CD4-positive, alpha-beta T cell treated with Interleukin-6 for 4 hours (primary cell): ENCODE results near the gene DDX6.
"Not testable (repeated sequence)": the region's sequence is repeated elsewhere in the genome, so short reads cannot be mapped to it uniquely, and the experiment has no call there.

Experiments used
- DNase-seq: peaks from one replicate; pipeline ENCODE4 v3.0.0-alpha.2; 2020; ENCODE audit warnings: mixed read lengths

Gene DDX6

DNA sequence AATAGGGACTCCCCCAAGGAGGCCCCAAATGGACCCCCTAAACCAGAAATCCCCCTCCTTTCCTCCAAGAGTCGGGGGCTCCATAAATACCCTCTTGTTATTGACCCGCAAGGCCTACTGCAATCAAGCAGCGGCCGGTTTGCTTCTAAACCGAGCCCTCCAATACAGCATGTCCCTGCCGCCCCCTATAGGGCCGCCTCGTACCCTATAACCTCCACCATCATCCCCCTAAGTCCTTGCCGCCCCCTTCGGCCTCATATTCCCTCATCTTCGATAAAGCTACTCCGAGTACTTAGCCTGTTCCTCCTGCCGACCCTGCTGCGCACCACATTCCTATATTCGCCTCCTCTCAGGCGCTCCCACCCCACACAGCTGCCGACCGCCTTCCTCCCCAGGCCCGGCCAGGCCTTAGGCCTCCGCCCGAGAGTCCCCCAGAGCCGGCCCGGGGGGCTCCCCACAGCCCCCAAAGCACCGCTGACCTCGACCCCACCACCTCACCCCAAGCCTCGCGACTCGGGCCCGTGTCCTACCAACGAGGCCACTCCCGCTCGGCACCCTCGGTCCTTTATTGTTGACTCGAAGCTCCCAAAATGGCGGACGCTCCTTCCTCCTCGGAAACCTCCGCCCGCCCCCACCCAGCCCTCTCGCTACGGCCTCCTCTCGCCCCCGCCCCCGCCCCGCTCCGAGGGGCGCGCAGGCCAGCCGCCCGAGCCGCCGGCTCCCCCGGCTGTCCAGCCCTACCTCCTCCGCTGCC lies 430 bp downstream of the DDX6 start:
- DNase-seq = peak; percentile 70

DNA sequence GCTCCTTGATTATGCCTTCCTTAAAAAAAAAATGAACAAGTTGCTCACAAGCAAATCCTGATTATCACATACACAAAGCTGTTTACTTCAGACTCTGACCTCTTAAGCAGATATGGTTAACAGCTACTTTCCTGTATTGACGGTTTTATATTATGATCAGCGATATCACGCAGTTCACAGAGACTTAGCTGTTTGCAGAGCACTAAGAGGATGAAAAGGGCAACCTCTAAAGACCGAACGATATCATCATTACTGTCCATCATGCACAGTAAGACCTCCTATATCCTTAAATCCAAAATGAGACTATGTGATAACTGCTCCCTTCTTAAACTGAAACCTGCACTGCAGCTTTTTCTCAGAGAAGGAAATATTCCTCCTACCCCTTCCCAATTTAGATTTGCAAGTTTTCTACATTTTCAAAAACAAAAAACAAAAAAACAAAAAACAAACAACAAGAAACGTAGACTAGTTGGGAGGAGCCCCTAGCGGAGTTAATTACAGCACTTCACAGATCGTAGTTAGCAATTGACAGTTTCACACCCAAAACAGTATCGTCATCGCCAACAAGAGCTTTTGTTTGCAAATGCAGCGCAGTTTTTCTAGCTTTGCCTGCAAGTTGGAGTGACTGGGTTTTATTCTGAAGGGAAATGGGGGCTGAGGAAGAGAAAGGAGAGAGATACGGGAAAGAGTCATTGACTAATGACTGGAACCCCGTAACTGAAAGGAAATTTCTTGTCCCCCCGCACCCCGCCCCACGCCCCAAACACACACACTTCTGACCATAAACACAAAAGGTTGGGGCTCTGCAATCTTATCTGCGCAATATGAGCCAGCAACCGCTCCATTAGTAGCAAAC lies 1.2 kb downstream of the DDX6 start:
- DNase-seq = peak; percentile 45

DNA sequence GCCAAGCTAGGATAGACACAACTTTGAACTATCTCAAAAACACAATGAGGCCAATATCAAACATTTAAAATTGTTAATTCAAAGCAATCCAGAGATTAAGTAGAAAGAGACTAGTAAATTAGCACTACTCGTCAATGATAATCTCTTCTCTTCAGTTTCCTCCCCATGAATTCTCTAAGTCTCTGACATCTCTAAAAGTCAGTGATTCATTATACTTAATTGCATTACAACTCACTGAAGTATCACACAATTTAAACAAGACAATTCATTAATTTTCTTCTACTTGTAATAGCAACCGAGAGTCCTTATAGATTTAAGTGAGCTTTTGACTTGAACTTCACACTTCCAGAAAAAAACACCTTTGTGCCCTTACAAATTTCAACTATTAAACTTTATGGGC lies 4.3 kb downstream of the DDX6 start:
- DNase-seq = no peak

DNA sequence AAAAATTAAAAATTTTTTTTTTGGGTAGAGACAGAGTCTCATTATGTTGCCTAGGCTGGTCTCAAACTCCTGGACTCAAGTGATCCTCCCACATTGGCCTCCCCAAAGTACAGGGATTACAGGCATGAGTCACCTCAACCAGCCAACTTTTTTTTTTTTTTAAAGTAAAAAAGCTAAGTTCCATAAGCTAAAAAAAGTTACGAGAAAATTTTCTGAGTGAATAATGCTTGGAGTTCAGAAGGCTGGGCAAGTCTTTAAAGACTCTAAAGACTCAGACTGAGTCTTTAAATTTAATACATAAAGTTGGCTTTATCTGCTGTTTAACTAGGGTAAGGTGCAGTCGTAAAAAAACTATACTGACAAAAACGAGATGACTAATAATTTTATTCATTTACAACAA lies 5.6 kb downstream of the DDX6 start:
- DNase-seq = no peak

DNA sequence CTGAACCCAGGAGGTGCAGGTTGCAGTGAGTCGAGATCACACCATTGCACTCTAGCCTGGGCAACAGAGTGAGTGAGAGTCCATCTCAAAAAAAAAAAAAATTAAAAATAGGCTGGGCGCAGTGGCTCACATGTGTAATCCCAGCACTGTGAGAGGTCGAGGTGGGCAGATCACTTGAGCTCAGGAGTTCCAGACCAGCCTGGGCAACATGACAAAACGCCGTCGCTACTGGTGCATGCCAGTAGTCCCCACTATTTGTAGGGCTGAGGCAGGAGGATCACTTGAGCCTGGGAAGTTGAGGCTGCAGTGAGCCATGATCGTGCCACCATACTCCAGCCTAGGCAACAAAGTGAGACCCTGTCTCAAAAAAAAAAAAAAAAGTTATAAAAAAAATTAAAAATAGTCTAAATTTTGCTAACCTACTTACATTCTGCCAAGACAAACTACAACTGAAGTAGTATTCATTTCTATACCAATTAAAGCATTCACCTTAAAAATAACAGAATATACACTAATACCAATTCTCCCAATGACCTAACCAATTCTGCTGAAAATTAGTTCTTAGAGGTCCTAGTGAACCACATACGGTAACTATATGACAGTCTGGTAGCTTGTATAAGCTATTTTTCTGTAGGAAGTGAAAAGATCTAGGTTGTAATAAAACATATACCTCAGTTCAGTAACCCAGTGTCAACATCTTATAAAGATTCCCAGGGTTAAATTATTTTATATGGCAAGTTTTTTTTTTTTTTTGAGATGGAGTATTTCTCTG lies 7.1 kb downstream of the DDX6 start:
- no peak for DNase-seq

DNA sequence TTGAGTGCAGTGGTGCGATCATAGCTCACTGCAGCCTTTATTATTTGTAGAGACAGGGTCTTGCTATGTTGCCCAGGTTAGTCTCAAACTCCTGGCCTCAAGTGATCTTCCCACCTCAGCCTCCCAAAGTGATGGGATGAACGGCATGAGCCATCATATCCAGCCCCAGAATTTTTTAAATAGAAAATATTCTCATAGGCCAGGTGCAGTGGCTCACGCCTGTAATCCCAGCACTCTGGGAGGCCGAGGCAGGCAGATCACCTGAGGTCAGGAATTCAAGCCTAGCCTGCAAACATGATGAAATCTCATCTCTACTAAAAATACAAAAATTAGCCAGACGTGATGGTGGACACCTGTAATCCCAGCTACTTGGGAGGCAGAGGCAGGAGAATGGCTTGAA lies 7.6 kb downstream of the DDX6 start:
- DNase-seq = not testable (repeated sequence)

DNA sequence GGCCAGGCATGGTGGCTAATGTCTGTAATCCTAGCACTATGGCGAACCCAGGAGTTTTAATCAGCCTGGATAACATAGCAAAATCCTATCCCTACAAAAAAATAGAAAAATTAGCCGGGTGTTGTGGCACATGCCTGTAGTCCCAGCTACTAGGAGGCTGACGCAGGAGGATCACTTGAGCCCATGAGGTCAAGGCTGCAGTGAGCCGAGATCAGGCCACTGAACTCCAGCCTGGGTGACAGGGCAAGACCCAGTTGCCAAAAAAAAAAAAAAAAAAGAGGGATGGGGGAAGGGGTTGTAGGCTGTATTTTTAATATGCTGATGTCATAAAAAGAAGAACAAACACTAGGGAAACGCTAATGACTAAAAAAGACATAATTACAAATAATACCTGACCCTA lies 12.1 kb downstream of the DDX6 start:
- no peak for DNase-seq

DNA sequence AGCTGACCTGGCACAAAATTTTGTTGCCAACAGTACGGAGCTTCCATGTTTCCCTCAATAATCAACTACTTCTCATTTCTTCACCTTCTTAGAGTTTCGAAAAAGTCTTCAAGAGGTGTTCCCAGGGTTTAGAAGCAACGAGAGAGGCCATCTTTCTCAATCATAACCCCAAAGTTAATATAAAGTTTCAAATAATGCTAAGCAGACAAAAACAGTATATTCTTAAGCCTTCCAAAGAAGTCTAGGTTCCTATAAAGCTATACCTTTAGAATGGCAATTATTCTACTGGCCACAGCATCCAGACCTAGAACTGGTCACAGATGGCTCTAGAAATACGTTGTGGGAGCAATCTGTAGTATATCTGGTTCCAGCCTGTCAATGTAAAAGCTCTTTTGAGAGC lies 16.9 kb downstream of the DDX6 start:
- DNase-seq = no peak

DNA sequence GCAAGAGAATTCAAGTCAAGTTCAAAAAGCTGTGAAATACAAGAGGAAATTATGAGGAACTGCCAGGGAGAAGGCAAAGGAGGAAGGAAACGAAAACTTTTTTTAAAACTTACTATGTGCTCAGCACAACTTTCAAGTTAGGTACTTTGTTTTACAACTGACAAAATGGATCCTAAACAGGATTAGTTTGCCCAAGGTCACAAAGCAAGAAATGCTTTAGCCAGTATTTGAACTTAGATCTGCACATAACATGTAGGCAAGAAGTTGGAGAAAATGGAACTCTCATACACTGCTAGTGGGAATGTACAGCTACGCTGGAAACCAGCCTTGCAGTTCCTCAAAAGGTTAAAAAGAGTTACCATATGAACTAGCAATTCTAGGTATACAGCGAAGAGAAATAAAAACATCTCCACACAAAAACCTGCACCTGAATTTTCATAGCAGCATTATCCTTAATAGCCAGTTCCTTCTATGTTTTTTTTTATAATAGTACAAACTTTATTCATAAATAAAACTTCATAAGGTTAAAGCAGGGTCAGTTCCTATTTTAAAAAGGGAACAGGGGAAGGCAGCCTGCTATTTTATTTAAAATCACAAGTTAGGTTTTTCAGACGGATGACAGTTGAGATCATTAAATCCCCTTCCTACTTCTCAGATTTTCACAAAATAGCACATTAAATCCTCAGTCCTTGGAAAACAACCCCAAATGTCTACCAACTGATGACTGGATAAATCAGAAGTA lies 19.2 kb downstream of the DDX6 start:
- no peak for DNase-seq

DNA sequence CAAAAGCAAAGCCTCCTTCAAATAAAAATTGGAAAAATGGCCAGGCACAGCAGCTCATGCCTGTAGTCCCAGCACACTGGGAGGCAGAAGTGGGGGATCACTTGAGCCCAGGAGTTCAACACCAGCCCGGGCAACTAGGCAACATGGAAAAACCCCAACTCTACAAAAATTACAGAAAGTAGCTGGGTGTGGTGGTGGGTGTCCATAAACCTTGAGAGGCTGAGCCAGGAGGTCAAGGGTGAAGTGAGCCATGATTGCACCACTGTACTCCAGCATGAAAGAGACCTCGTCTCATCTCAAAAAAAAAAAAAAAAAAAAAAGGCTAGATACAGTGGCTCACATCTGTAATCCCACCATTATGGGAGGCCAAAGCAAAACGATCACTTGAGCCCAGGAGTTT lies 22.3 kb downstream of the DDX6 start:
- DNase-seq = no peak

DNA sequence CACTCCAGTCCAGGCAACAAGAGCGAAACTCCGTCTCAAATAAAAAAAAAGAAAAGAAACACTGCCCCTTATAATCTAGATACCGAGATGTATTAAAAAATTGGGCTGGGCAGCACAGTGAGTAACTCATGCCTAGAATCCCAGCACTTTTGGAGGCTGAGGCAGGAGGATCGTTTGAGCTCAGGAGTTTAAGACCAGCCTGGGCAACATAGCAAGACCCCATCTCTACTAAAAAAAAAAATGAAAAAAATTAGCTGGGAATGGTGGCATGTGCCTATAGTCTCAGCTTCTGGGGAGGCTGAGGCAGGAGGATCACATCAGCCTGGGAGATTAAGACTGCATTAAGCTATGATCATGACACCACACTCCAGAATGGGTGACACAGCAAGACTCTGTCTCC lies 24.9 kb downstream of the DDX6 start:
- DNase-seq = no peak

DNA sequence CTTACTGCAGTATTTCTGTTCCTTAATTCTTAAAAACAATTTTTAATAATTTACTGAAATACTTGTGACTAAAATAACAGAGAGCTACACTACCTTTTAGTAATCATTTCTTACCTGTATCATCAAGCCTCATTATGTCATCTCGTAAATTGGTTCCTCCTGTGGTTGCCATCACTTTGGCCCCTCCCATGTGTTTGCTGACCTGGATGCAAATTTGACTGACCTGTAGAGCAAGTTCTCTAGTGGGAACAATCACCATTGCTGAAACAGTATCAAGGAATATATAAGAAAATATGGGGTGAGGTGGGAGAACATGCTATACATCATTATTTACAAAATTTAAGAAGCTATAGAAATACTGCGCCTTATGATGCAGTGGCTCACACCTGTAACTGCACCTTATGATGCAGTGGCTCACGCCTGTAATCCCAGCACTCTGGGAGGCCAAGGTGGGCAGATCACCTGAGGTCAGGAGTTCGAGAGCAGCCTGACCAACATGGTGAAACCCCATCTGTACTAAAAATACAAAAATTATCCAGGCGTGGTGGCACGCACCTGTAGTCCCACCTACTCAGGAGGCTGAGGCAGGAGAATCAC lies 25.8 kb downstream of the DDX6 start:
- not testable (repeated sequence) for DNase-seq

DNA sequence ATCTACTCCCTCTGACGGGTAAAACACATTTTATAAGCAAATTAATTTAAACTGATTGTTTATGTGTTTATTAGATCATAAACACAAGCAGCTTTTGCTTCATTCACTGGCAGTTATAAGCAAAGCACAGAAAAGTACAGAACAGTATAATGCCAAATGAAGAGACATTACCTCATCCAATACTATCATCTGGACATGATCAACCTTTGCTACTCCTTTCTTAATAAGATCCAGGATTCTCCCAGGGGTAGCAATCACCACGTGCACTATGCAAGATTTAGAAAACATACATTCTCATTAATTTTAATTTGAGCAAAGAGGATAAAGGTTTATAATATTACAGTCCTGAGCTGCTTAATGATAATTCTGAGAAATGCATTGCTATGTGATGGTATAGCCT lies 27.9 kb downstream of the DDX6 start:
- DNase-seq = no peak

DNA sequence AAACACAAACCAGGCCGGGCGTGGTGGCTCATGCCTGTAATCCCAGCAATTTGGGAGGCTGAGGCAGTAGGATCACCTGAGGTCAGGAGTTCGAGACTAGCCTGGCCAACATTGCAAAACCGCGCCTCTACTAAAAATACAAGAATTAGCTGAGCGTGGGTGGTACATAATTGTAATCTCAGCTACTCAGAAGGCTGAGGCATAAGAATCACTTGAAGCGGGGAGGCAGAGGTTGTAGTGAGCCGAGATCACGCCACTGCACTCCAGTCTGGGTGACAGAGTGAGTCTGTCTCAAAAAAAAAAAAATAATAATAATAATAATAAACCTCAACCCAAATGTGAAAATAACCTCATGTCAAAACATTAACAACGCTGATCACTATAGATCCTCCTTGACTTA lies 29.0 kb downstream of the DDX6 start:
- DNase-seq = not testable (repeated sequence)

DNA sequence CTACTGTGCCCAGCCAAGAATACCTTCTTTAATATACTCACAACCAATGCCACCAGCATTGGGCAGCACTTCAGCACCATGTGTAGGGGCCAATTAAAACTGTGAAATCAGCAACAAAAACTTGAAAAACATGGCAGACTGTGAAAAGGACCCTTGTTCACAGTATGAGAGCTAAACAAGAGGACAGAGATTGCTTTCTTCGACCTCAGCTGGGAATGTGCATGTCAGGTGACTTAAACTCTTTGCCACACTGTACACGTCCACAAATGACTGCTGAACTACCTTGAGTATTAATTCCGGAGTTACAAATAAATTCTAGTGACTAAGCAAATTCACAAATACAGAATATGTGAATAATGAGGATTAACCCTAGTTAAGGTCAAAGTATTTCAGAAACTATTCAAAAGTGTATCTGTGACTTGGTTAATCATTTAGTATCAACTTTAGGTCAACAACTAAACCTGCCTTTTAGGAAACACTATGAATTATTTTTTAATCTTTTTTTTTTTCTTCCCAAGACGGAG lies 33.0 kb downstream of the DDX6 start:
- no peak for DNase-seq

DNA sequence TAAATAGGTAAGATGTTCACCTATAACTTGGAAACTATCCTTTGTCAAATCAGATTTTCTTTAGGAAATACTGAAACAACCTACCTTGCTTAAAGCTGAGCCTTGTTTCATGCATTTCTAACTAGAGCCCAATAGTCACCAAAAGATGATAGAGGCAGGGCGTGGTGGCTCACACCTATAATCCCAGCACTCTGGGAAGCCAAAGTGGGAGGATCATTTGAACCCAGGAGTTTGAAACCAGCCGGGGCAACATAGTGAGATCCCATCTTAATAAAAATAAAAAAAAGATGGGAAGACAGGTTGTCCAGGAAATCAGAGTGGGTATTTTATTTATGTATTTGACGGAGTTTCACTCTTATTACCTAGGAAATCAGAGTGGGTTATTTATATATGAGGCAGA lies 38.3 kb downstream of the DDX6 start:
- DNase-seq = no peak

DNA sequence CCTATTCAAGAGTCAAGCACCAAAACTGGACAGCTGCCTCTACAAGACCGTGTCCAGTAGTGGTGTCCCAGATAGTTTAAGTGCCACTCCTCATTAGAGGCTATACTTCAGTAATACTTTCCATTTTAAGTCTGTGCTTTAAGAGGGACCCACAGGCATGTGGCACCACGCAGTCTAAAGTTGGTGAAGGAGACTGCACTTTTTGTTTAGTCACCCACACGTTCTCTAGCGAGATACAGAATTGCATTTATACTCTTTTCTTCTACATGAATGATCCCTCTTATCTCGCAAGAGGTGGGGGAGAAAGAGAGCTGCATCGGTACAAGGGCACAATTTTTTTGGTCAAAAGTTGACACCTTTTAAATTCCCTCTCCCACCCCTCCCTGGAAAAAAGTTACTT lies 41.5 kb downstream of the DDX6 start:
- no peak for DNase-seq

DNA sequence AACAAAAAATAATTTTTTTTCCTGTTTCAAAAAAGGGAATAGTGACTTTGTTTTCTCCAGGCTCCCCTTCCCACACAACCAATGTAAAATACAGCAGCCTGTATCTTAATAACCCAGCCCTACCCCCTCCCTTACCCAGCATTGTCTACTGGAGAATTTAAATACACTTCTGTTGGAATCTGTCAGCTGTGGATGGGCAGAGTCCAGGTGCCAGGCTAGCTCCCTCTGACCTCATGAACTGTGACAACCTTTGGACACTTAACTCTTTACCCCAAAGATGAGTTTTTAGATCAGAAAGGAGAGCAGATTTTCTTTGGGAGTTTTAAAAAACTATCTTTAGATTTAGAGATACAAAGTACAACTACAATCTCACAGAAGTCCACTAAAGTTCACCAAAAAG lies 42.9 kb downstream of the DDX6 start:
- no peak for DNase-seq

DNA sequence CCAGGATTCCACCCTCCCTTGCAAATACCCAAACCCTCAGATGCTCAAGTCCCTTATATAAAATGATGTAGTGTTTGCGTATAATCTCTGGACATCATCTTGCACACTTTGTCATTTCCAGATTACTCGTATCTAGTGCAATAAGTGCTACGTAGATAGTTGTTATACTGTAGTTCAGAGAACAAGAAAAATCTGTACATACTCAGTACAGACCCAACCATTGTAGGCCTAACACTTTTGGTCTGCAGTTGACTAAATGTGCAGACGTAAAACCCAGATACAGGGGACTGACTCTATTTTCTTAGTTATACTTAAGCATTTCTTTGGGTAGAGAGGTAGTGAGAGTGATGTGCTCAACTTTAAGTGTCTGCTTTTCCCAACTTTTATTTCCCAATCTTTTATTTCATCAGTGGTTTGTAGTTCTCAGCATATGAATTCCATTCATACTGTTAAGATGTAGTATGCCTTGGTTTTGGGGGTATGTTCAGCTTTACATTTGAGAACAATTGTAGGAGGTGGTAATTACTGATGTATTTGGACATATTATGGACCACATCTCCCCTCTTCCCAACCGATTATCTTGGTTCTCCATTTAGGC lies 43.9 kb downstream of the DDX6 start:
- no peak for DNase-seq

DNA sequence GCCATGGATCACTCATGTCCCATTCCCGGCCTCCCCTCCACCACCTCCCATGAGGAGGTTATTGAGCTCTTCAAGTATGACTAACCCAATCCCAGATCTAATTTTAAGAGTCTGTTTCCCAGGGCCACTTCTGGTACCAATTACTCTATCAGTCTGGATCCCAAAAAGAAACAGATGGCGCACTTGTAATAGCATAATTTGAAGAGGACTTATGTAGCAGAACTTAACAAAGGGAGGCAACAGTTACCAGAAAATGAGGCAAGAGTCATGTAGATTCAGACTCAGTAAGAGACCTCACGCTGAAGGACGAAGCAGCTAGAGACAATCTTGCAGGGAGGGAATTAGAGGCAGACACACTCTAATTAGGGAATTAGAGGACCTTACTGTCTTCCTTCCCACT lies 46.9 kb downstream of the DDX6 start:
- DNase-seq = no peak

DNA sequence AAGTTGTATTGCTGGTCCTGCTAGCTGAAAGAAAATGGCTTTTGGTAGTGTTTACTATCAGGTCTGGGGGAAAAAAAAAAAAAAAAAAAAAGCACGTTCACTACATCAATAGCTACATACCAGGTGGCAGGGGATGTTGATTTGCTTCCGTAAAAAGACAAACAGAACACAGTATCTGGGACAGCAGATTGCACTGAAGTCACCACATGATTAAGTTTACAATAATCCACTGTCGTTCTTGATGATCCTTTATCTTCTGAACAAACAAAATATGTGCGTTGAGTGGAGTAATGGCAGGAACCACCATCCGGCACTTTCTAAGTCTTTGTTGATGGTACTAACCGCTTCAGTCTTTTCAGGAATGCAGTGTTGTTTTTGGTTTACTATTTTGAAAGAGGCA lies 48.7 kb downstream of the DDX6 start:
- DNase-seq = no peak

DNA sequence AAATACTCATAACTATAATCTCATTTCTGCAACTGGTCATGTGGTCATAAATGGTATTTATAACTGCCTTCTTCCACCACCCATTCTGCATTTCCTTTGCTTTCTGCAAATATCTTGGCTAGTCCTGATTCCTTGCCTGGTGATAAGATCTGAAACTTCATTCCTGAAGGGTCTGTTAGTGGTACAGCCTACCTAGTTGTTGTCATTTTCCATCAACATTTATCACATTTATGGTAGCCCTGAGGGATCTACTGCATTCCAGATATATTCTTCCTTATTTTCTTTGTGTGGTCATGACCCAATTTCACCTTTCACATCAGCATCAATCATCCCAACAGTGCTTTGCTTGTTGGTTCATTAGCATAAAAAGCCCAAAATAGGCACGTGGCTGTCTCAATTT lies 50.1 kb downstream of the DDX6 start:
- DNase-seq = no peak
